DOHH2 (cell line): Measurements from ENCODE around the gene RASD2.

Experiments used
- H3F3A ChIP-seq: fragments of 200-600 bp; sonication (generic), shearing (Covaris generic); 2 replicates; pipeline ENCODE4 v1.6.0; 2016; ENCODE audit warnings: antibody characterized with exemption, mild to moderate bottlenecking; ENCODE audit not compliant: control insufficient read depth, insufficient read depth
- H3K27ac ChIP-seq: fragments of 200-600 bp; sonication (generic); 2 replicates; pipeline ENCODE4 v1.5.1; 2014; ENCODE audit warnings: low read depth, mild to moderate bottlenecking, low read length, moderate library complexity
- H3K27me3 ChIP-seq: fragments of 200-600 bp; sonication (generic); 2 replicates; pipeline ENCODE4 v1.6.1; 2014; ENCODE audit warnings: mild to moderate bottlenecking, low read length, mixed read lengths; ENCODE audit not compliant: control insufficient read depth
- H3K36me3 ChIP-seq: fragments of 200-600 bp; sonication (generic); 2 replicates; pipeline ENCODE4 v1.6.1; 2014; ENCODE audit warnings: mild to moderate bottlenecking, low read length, moderate library complexity, mixed read lengths; ENCODE audit not compliant: control insufficient read depth
- H3K4me1 ChIP-seq: fragments of 200-600 bp; sonication (generic); 2 replicates; pipeline ENCODE4 v1.6.1; 2014; ENCODE audit warnings: mild to moderate bottlenecking, low read length, mixed read lengths; ENCODE audit not compliant: control insufficient read depth
- H3K4me2 ChIP-seq: fragments of 200-600 bp; sonication (generic); 2 replicates; pipeline ENCODE4 v1.6.0; 2014; ENCODE audit warnings: mild to moderate bottlenecking, low read length, moderate library complexity
- H3K4me3 ChIP-seq: fragments of 200-600 bp; sonication (generic); 2 replicates; pipeline ENCODE4 v1.5.1; 2014; ENCODE audit warnings: mild to moderate bottlenecking, low read length, mixed read lengths
- H3K79me2 ChIP-seq: fragments of 200-600 bp; sonication (generic); 2 replicates; pipeline ENCODE4 v1.6.1; 2014; ENCODE audit warnings: mild to moderate bottlenecking, low read length, mixed read lengths; ENCODE audit not compliant: control insufficient read depth
- H3K9me2 ChIP-seq: fragments of 200-600 bp; sonication (generic); replicated peaks from 2 replicates; pipeline ENCODE4 v1.6.1; 2014; ENCODE audit warnings: mild to moderate bottlenecking, low read length, mixed read lengths; ENCODE audit not compliant: control insufficient read depth
- H3K9me3 ChIP-seq: fragments of 200-600 bp; sonication (generic); 2 replicates; pipeline ENCODE4 v1.6.1; 2014; ENCODE audit warnings: antibody characterized with exemption, low read length, mixed read lengths; ENCODE audit not compliant: control insufficient read depth, insufficient read depth
- H4K20me1 ChIP-seq: fragments of 200-600 bp; sonication (generic); 2 replicates; pipeline ENCODE4 v1.6.0; 2014; ENCODE audit warnings: low read depth, mild to moderate bottlenecking, antibody characterized with exemption, low read length, moderate library complexity; ENCODE audit not compliant: control insufficient read depth, insufficient read depth
- EZH2phosphoT487 ChIP-seq: fragments of 200-600 bp; sonication (generic); IDR thresholded peaks from 2 replicates; pipeline ENCODE4 v1.6.1; 2017; ENCODE audit warnings: borderline replicate concordance, mild to moderate bottlenecking, antibody characterized with exemption, low read length, moderate library complexity, mixed read lengths
- TF ChIP-seq, protein P1 (sequence below): fragments of 200-600 bp; sonication (generic); IDR thresholded peaks from one replicate; pipeline ENCODE4 v1.5.1; 2014; ENCODE audit warnings: antibody characterized with exemption, mild to moderate bottlenecking, low read depth, low read length; ENCODE audit not compliant: poor library complexity, severe bottlenecking

The RASD2 gene

DNA sequence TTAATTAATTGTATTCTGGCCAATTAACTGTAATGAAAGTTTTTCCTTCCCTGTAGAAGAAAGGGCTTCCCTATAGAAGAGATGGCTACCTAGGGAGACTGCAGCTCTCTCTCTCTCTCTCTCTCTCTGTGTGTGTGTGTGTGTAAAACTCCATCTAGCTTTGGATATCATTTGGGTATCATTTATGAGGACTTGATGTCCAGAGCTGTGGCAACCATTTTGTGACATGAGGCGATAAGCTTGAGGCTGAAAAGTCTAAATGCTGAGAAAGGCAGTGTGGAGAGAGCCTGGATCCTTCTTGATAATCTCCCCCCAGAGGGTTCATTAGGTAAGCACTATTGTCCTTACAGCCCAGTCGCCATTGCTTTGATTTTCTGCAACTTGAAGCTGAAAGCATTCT lies 30.7 kb upstream of the RASD2 start:
- no peak for TF ChIP-seq EZH2phosphoT487
- TF ChIP-seq, protein P1, sequence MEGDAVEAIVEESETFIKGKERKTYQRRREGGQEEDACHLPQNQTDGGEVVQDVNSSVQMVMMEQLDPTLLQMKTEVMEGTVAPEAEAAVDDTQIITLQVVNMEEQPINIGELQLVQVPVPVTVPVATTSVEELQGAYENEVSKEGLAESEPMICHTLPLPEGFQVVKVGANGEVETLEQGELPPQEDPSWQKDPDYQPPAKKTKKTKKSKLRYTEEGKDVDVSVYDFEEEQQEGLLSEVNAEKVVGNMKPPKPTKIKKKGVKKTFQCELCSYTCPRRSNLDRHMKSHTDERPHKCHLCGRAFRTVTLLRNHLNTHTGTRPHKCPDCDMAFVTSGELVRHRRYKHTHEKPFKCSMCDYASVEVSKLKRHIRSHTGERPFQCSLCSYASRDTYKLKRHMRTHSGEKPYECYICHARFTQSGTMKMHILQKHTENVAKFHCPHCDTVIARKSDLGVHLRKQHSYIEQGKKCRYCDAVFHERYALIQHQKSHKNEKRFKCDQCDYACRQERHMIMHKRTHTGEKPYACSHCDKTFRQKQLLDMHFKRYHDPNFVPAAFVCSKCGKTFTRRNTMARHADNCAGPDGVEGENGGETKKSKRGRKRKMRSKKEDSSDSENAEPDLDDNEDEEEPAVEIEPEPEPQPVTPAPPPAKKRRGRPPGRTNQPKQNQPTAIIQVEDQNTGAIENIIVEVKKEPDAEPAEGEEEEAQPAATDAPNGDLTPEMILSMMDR: no peak
- H3K36me3 ChIP-seq: no peaks in the 10 kb centered on the region

DNA sequence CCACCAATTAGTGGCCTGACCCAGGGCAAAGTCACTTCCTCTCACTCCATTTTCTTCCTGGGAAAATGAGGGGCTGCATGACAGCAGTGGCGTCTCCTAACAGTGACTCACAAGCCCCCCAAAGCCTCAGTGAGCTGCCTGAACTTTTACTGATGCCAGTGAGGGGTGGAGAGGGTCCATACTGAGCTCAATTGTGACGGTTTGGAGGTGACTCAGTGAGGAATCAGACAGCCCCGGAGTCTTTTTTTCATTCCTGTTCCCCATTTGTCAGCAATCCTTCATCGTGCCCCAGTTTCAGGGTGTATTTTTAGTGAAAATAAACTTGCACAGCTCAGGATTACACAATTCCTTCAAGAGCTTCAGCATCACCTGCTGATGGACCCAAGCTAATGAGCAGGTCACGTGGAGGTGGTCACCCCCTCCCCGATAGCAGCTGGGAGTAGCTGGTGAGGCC lies 30.1 kb upstream of the RASD2 start:
- no peaks in the 10 kb centered on the region for H3K9me2 ChIP-seq
- no peaks in the 10 kb centered on the region for H3K79me2 ChIP-seq
- no peaks in the 10 kb centered on the region for H3K9me3 ChIP-seq
- H3K4me3 ChIP-seq: no peak overlapping the region
- no peak overlapping the region for H3K4me2 ChIP-seq
- H3K27me3 ChIP-seq: peaks cover 55% of the 10 kb centered on the region
- H3K36me3 ChIP-seq: no peaks in the 10 kb centered on the region
- H4K20me1 ChIP-seq: no peaks in the 10 kb centered on the region
- H3K27ac ChIP-seq: no peak overlapping the region
- no peak for TF ChIP-seq EZH2phosphoT487
- TF ChIP-seq, protein P1: no peak
- peaks cover 16% of the 10 kb centered on the region for H3K4me1 ChIP-seq
- no peaks in the 10 kb centered on the region for H3F3A ChIP-seq

More for the DNA sequence above, 30.7 kb upstream of the RASD2 start:
- Histone ChIP-seq H3K4me2 (no peak overlapping the region), H3K9me3 (no peaks in the 10 kb centered on the region), H3K27ac (no peak overlapping the region), H3K4me1 (peaks cover 17% of the 10 kb centered on the region), H3F3A (no peaks in the 10 kb centered on the region), H4K20me1 (no peaks in the 10 kb centered on the region), H3K9me2 (no peaks in the 10 kb centered on the region), H3K79me2 (no peaks in the 10 kb centered on the region), H3K4me3 (no peak overlapping the region), H3K27me3 (peaks cover 60% of the 10 kb centered on the region)

DNA sequence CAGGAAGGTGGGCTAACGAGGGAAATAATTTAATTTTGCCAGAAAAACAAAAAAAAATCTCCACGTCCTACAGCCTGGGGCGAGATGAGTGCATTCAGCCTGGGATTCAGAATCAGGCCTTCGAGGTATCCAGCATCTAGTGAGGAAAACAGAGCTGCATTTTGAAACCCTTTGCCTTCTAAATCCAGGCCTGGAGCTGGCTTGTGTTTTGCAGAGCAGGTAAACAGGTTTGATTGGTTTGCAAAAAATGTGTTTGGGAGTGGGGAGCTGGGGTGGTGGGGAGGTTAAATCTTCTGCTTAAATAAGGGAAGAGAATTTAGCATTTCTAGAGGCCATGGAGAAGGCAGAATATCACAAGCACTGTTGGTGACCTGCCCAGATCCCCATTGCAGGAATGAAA lies 29.7 kb upstream of the RASD2 start:
- no peak overlapping the region for H3K4me2 ChIP-seq

More for the DNA sequence above, 29.7 kb upstream of the RASD2 start:
- Histone ChIP-seq H3K36me3 (no peaks in the 10 kb centered on the region), H4K20me1 (no peaks in the 10 kb centered on the region), H3K9me2 (no peaks in the 10 kb centered on the region), H3K4me3 (no peak overlapping the region), H3K27me3 (peaks cover 50% of the 10 kb centered on the region), H3F3A (no peaks in the 10 kb centered on the region), H3K9me3 (no peaks in the 10 kb centered on the region), H3K79me2 (no peaks in the 10 kb centered on the region), H3K27ac (no peak overlapping the region), H3K4me1 (peaks cover 12% of the 10 kb centered on the region)
- TF ChIP-seq, protein P1: no peak
- TF ChIP-seq EZH2phosphoT487: no peak
